GM21786 (cell line): ENCODE data around the gene CCDC116.
"Not testable (repeated sequence)": the region's sequence is repeated elsewhere in the genome, so short reads cannot be mapped to it uniquely, and the experiment has no call there.

Experiments used
- ATAC-seq: cut with Tn5 transposase; IDR thresholded peaks from one replicate; pipeline ENCODE4 v1.9.1; 2021; ENCODE audit not compliant: unreplicated experiment

CCDC116 gene

DNA sequence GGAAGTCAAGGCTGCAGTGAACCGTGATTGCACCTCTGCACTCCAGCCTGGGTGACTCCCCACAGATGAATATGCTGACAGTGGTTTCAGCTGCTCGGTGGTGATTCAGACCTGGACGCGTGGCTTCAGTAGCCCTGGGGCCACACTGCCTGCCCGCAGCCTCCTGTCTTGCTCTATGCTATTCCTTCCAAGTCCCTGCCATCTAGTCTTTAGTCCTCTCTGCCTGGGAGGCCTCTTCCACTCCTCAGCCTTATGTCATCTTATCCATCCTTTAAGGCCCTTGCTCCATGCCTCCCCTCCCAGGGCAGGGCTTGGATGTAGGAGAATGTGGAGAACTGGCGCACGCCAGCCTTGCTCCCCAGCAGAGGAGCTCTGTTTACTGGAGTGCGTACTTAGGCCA is 25.8 kb upstream of the CCDC116 start:
- no peak for ATAC-seq

DNA sequence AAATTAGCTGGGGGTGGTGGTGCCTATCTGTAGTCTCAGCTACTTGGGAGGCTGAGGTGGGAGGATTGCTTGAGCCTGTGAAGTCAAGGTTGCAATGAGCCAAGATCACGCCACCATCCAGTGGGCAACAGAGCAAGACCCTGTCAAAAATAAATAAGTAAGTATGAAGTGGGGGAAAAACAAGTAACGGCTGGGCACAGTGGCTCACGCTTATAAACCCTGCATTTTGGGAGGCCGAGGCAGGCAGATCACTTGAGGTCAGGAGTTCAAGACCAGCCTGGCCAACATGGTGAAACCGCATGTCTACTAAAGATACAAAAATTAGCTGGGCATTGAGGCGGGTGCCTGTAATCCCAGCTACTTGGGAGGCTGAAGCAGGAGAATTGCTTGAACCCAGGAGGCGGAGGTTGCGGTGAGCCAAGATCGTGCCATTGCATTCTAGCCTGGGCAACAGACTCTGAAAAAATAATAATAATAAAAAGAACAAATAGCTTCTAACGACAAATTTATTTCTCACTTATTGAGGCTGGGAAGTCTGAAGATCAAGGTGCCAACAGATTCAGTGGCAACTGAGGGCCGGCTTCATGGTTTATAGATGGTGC is 22.9 kb upstream of the CCDC116 start:
- not testable (repeated sequence) for ATAC-seq

DNA sequence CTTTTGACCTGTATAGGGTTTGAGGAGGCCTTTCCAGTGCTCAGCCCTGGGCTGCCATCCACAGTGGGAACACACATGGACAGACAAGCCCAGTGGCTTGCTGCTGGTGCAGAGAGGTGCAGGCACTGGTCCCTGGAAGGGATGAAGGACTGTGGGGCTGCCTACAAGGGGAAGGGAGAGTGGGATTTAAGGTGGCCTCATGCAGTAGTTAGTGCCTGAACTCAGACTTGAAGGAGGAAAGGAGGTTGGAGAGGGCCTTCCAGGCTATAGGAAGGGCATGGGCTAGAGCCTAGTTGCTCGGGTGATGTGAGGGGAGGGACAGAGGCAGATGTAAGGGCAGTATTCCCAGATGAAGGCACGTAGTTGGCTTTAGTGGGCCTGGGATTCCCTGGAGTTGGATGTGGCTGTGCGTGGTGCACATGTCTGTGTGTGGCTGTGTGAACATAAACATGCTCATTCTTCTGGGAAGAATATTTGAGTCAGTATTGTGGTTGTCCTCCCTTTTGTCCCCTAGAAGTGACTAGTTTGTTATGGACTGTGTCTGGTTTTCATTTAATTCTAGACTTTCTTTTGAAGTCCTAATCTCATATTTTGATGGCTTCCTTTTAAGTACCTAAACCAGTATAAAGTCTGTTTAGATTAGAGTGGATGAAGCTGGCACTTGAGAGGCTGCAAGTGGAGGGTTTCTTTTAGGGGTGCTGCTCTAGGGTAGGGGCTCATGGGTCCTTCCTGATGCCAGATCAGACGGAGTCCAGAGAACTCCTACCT is 21.2 kb upstream of the CCDC116 start:
- ATAC-seq: no peak

DNA sequence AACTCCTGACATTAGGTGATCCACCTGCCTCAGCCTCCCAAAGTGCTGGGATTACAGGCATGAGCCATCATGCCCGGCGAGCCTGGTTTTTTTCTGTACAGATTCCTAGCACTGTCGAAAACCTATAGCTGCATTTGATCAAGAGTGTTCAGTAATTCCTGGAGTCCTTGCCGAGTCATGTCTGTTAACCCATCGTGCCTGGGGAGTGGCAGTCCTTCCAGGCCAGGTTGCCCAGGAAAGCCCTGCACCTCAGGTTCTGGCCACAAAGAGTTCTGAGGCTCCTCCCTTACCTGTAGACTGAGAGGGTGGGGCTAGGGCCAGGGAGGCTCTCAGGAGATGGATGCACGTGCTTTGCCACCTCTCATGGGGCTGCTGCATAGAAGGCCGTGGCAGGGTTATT is 19.7 kb upstream of the CCDC116 start:
- ATAC-seq: no peak

DNA sequence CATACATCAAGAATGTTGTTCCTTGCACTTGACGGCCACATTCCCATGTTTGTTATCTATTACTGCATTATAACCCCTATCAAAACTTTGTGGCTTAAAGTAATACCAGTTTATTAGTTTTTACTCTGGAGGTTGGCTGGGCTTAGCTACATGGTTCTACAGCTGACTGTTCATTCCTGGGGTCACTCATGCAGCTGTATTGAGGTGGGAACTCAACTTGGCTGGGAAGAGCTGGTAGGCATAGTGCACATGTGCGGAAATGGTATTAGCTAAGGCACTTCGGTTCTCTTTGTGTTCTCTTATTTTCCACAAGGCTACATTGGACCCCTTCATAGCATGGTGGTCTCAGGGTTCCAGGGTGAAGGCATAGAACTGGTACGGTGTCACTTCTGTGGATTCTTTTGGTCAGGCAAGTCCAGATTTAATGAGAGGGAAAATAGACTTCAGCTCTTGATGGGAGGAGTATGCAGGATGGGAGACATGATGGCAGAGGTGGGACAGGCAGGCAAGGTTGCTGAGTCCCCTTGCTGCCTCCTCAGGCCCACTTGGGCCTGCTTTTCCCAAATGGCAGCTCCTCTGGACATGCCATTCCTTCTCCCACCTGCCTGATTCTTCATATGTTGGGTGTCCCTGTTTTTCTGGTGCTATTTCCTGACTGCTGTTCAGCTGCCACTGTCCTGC is 18.9 kb upstream of the CCDC116 start:
- no peak for ATAC-seq

DNA sequence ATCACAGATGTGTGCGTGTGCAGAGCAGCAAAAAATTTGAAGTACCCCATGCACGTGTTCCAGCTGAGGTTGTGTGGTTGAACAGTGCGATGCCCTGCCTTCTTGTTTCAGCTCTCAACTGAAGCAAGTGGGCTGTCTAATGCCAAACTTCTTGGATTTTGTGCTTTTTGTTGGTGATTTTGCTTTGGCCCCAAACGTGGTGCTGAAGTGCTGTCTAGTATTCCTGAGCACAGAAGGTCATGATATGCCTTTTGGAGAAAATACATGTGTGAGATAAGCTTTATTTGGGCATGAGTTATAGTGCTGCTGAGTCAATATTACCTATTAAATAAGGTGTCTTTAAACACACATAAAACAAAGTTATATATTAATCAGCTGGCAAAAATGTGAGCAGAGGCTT is 16.8 kb upstream of the CCDC116 start:
- ATAC-seq: no peak

DNA sequence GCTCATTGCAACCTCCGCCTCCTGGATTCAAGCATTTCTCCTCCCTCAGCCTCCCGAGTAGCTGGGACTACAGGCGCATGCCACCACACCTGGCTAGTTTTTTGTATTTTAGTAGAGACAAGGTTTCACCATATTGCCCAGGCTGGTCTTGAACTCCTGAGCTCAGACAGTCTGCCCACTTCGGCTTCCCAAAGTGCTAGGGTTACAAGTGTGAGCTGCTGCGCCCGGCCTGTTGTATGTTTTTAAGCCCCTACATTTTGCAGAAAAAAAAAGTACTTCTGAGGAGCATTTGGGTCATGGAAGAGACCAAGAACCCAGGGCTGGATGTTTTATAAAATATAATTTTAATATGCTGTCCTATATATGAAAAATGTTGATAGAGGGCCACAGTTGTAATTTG is 15.2 kb upstream of the CCDC116 start:
- ATAC-seq: not testable (repeated sequence)

DNA sequence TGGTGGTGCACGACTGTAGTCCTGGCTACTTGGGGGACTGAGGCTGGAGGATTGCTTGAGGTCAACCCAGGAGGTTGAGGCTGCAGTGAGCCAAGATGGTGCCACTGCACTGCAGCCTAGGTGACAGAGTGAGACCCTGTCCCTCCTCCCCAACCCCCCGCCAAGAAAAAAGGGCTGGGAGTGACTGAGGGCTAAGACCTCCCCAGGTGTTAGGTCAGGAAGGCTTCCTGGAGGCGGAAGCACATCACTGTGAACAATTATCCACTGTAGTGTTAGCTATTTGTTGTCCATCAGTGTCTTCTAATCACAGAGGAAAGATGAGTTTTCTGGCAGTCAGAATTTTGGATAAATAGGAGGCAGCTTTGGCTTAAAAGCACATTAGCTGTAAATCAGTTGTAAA is 11.5 kb upstream of the CCDC116 start:
- no peak for ATAC-seq

DNA sequence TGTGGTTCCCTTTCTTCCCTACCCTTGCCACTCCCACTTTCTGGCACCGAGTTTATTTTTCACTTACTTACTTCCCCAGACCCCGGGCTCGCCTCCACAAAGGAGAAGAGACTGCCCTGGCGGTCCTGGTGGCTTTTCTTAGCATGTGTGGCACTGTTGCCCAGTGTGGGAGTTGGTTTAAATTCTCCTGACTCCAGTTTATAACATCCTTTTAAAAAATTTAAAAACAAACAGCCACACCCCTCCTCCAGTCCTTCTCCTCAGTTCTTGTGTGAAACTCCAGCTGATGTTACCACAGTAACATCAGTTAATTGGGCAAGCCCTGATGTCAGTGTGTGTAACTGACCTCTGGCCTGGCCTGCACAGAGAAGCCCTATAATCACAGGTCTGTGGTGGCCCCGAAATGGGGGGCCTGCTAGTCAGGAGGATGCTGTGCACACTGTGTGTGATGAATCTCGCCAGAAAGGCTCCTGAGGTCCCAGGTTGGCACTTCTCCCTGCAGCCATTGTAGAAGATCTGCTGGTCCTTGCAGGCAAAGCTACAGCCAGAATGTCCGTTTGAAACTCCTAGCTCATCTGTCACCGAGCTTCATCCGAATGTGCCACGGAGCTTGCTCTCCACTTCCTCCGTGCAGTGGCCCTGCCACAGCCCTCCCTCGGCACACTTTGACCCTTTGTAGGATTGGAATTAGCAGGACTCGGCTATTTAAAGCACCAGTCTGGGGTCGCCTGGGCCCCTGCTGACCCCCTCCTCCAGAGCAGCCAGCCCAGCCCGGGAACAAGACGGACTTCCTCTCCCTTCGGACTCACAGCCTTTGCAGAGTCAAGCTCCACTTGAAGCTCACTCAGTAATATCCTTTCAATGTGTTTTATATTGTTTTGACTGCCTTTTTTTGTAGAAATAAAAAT is 10.3 kb upstream of the CCDC116 start:
- ATAC-seq: no peak

DNA sequence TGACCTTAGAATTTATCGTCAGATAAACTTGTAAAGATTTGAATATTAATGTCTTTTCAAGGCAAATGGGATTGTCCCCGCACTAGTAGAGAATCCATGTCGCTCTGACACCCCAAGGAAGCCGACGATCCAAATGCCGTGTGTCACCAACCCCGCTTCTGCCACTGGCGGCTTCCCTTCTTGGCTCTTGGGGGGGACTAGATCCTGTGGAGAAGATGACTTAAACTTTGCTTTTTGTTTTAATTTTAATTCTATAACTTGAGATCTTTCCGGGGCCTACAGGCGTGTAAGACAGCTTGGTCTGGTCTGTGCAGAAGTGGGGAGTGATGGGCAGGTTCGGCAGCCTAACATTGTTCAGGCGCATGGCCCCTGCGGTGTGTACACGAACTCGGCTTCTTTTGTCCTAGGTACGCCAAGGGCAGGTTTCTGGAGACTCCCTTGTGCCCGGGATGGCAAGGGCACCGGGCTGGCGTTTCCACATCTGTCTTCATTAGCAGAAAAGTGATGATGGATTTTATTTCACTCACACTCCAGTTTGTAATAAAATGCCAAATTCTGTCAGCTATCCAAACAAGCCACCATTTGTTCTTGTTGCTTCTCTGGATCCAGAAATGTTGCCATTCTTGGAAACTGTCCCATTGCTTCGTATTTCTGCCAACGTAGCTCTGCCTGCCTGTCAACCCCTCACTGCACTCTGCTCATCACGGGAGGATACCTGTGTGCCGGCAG is 9.5 kb upstream of the CCDC116 start:
- ATAC-seq: no peak

DNA sequence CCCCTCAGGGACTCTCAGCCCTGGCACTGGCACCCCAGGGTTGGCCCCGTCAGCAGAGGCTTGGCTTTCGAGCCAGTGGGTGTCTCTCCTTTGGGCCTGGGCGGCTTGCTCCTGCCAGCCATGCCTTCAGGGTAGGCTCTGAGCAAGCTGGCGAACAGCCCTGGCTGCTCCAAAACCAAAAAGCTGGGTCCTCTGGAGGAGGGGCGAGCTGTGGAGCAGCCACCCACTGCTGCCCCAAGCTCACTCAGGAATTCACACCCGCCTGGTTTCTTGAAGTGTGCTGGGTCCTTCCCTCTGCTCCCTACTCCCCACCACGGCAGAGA is 9.0 kb upstream of the CCDC116 start:
- ATAC-seq: no peak

DNA sequence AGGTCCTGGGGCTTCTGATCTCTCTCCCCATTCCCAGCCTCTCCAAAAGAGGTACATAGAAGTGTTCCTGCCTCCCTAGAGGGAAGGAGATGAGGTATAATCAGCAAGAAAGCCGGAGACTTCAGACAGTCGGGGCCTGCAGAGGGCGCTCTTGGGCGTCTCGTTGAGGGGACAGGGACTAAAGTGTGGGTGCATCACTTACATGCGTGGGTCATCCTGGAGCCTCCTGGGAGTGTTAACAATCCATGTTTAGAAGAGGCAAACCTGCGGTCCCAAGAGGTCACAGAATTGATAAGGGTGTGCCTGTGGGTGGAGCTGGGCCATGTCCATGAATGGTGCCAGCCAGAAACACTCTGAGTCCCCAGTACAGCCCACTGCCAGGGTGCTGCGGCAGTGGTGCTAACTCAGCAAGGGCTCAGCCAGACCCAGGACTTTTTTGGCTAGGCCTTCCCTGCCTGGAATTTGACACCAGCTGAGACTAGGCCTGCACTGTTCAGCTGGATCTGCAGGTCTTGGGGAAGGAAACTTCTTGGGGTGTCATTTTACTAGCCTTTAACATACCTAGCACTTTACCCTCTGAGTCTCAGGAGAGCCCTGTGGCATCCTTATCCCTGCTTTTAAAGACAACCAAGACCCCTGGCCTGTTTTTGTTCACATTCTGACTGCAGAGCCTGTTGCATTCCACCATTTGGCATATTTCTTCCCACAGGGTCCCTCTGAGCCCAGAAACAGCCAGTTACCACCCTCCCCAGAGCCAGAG is 8.3 kb upstream of the CCDC116 start:
- ATAC-seq: no peak

DNA sequence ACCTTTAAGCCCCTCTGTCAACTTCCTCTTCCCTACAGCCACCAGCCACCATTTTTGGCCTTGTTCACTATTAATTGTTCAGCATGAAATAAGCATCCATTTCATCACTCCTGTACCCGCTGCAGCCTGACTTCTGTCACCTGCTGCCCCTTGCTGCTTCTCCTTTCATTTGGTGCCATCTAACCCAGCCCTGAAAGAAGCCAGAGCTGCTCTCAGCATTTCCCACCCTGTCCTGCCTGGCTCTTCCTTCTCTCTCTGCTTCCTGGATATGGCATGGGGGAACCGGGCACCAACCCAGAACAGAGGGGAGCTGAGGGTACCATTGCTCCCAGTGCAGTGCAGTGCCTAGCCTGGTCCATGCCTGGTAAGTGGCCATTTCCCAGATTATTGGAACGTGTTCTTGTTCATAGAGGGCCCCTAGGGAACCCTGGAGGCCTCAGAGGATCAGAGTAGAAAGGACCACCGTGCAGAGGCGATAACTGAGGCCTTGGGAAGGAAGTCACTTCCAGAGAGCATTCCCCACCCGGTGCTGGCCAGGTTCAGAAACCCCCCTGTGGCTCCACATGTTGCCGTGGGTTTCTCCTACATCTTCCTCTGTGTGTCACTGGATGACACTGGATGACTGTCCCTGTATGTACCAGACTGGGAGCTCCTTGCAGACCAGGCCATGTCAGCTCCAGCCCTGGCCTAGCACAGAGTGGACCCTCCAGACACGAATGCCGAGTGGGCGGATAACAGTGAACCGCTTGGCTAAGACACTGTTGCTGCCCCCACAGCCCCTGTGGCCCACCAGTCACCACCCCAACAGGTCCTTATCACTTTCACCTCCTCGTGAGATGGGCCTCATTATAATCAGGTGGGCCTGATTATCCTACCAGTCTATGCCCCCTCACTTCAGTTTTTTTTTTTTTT is 7.4 kb upstream of the CCDC116 start:
- ATAC-seq: no peak

DNA sequence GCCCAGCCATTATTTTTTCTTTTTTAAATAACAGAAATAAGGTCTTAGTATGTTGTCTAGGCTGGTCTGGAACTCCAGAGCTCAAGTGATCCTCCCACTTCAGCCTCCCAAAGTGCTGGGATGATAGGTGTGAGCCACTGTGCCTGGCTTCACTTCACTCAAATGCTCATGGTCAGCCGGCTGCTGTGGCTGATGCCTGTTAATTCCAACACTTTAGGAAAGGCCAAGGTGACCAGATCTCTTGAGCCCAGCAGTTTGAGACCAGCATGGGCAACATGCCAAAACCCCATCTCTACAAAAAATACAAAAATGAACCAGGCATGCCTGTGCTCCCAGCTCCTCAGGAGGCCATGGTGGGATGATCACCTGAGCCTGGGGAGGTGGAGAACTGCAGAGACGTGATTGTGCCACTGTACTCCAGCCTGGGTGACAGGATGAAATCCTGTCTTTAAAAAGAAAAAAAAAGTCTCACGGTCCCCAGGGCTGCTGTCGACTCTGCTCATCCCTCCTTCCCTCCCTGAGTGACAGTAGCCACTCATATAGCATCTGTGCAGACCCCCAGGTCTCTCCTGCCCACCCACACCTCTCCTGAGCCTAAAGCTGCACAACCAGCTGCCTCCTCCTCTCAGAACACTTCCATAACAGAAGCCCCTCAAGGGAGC is 6.4 kb upstream of the CCDC116 start:
- ATAC-seq: no peak

DNA sequence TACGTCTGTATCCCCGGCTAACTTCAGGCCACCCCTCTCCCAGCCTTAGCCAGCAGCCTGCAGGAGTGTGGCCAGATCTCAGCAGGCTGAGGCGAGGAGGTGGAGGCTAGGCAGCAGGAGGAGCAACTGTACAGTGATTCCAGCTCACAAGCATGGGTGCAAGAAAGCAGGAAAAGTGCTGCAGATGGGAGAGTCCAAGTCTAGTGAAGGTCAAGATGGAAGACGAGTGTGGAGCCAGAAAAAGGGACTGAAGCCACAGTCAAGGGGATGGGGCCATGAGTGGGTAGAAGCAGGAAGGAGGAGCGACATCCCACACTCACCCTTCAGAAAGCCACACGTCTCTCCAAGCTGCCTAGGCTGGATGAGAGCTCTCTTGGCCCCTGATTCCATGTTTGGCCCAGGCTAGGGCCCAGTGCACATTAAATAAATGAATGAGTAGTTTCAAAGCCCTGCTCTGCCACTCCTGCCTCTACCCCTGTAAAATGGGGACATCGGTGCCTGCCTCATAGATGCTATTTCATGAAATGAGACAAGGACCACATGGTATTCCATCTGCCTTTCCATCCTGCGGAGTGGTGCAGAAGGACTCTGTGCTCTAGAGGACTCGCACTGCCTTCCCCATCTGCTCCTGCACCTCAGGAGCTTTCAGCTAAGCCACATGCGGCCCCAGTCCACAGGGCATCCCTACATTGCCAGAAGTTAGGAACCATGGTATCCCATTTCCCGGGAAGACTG is 5.7 kb upstream of the CCDC116 start:
- ATAC-seq: no peak

DNA sequence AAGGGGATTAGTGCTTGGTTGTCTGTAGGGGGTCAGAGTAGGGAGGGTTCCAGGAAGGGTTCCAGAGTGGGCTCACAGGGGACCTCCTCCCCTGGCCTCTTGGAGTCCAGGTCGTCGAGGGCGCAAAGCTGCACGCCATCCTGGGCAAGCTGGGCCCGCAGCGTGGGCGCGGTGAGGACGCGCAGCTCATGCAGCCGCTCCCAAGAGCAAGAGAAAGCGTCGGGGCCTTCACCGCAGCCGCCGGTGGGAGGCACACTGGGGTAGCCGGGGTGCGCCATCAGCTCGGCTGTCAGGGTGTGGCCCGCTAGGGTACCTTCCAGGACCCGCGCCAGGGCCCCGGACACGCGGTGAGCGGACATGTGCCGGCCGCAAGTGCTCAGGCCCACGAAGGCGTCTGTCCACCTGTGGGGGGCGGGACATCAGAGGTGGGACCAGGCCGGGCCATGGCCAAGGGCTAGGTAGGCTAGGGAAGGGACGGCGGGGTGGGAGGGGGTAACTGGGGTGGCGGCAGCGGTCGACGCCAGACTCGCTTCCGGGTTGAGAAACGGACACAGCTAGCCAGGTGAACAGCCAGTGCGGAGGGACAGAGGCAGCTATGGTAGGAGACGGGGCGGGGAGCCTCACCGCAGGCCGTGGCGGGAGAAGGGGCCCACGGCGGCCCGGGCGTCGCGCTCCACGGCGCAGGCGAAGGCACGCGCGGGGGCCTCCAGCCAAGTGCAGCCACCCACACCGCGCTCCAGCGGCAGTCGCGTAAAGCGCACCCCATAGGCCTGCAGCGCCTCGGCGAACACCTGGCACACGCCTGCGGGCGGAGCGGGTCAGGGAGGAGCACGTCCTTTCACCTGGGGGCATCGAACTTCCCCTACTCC is 3.9 kb upstream of the CCDC116 start:
- ATAC-seq: no peak
